GM12872 (cell line): ENCODE measurements around the gene LCOR.

Experiments used
- TF ChIP-seq, protein P1 (sequence below): IDR thresholded peaks from 3 replicates; pipeline ENCODE4 v1.5.1; 2011; ENCODE audit warnings: low read depth, mild to moderate bottlenecking, low read length, moderate library complexity; ENCODE audit not compliant: insufficient read depth

LCOR gene

DNA sequence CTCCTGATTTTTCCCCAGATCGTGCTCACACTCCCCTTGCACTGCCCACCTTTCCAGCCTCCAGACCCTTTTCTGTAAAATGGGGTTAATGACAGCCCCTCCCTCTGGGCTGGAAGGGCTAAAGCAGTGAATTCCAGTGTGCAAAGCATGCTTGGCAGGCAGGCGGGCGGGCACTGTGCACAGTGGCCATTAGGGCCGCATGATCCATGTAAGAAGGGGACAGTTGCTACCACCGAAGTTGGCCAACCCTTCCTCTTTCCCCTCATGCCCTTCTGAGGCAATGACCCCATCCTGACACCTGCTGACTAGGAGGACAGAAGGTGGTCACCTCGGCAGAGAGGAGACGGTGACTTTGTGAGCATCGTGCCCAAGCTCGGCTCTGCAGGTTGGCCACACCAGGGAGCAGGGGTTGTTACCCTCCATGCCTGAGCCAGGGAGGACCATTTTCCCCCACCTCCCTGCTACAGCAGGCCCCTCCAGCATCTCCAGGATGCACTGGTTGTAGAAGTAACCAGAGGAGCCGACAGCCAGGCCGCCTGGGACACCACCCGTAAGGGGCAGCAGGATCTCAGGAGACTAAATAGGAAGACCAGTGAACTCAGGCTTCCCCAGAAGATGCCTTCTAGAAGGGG is 187.2 kb downstream of the LCOR start:
- TF ChIP-seq, protein P1, sequence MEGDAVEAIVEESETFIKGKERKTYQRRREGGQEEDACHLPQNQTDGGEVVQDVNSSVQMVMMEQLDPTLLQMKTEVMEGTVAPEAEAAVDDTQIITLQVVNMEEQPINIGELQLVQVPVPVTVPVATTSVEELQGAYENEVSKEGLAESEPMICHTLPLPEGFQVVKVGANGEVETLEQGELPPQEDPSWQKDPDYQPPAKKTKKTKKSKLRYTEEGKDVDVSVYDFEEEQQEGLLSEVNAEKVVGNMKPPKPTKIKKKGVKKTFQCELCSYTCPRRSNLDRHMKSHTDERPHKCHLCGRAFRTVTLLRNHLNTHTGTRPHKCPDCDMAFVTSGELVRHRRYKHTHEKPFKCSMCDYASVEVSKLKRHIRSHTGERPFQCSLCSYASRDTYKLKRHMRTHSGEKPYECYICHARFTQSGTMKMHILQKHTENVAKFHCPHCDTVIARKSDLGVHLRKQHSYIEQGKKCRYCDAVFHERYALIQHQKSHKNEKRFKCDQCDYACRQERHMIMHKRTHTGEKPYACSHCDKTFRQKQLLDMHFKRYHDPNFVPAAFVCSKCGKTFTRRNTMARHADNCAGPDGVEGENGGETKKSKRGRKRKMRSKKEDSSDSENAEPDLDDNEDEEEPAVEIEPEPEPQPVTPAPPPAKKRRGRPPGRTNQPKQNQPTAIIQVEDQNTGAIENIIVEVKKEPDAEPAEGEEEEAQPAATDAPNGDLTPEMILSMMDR = no peak

DNA sequence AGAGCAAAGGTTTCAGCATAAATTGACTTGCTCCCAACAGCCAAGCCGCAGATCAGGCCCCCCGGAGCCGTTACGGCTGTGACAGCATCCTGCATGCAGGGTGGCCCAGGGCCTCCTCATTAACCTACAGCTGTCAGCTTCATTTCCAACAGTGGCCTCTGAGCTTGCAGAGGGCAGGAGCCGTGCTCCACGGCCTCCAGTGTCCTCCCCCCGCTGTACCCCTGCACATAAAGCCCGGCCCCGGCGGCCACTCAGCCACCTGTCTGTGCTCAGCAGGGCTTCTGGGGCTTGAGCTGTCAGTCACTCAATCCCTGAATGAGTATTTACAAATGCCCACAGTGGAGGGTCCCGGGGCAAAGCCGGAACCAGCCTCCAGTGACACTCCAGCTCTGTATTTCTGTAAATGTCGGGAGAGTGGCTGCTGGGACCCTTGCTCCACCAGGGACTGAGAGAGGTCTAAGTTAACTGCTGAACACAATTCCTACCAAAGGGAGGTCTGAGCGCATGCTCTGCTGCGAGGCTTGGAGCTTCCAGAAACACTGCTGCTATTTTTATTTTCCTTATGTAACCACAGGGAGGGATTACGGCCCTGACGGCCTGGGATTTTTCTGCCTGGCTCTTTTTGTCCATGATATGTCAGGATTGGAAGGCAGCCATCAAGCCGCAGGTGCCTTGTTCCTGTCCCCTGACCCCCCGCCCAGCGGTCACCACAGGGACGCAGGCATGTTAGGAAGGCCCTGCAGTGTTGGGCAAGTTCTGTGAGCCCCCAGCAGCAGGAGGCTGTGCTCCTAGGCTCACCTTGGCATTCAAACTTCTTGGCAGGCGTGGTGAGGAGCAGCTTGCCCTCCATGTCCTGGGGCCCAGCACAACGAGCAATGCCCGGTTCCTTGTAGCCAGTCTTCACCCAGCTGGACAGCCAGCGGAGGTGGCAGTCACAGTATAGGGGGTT is 188.6 kb downstream of the LCOR start:
- TF ChIP-seq, protein P1 = no peak

DNA sequence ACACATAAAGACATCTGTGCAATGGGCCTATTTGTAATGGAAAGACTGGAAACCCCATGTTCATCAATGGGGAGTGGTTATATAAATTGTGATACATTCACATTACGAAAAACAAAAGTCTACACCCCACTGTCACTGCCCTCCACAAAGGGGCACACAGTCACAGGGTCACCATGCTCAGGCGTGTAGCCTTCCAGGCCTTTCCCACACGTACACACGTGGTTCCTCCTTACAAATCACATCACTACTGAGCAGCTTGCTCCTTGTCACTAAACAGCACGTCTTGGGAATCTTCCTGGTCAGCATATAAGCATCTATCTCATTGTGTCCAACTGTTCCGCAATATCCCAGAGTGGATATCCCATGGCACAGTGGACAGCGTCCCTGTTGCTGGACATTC is 190.5 kb downstream of the LCOR start:
- TF ChIP-seq, protein P1 = no peak

DNA sequence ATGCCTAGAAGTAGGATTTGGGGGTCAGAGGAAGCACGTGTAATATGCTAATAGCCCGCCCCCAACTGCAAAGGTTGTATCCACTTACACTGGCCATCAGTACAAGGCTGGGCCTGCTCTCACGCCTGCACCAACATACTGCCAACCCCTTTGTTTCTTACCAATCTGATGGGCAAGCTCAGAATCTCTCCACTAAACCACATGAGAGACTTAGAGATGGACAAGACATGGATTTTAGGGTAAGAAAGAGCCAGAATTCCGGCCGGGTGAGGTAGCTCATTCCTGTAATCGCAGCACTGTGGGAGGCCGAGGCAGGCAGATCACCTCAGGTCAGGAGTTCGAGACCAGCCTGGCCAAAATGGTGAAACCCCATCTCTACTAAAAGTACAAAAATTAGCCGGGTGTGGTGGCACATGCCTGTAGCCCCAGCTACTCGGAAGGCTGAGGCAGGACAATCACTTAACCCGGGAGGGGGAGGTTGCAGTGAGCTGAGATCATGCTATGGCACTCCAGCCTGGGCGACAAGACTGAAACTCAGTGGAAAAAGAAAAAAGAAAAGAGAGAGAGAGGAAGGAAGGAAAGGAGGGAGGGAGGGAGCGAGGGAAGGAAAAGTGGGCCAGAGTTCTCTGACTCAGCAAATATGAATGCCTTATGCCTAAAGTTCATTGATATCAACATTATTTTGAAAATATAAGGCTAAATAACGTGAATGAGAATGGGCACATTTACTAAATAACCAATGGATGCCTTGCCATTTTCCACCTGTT is 191.5 kb downstream of the LCOR start:
- TF ChIP-seq, protein P1 = no peak

DNA sequence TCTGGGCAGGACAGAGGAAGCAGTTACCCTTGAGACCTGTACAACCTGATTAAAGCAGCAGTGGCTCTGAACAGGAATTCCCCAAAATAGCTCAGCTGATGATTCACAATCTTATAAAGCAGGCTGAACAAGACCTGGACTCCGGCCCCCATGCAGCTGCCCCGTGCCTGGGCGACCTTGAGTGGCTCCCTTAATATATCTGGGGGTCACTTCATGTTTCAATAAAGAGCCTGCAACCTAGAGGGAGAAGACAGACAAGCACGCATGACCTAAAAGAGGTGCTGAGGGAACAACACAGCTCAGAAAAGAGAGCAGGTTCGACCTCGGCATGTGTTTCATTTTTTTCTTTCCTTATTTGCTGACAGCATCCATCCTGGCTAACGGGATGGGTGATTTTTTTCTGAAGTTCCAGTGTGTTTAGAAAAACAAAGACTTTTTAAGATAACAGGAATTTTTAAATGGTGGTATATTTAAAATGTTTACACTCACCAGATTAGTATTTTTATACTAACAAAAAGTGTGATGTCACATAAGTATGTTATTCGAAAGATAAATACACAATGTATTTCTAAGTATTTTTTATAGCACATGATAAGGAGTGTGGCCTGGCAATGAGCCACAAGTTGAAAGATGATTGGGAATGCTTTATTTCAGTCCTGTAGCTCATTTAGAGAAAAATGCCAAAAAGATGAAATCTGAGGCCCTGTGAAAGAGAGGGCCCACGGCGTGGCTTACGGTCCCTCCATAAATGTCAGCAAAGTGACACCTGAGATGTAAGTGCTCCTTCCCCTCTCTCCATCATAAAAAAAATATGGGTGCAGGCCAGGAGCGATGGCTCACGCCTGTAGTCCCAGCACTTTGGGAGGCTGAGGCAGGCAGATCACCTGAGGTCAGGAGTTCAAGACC is 192.3 kb downstream of the LCOR start:
- TF ChIP-seq, protein P1 = no peak

DNA sequence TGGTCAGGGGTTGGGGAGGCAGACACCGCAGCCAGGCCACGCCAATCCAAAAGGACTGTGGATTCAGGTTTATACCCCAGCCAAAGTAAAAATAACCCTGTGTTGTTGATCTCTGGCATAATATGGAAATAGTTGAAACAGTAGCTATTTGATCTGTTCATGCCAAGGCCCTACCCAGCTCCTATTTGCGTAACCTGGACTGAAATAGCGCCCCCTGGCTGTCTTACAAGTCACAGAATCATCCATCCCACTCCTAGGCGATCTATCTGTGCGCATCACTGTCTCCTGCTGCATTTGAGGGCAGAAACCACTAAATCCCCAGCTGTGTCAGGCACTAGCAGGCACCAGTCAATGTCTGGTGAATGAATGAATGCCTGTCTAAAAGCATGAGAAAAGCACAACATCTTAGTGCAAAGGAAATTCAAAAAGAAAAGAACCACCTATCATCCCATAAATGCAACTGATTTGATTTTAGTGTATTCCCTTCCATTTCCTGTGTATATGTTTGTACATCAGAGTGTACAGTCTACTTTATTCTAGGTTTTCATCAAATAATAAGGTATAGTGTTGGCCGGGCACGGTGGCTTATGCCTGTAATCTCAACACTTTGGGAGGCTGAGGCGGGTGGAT is 193.6 kb downstream of the LCOR start:
- TF ChIP-seq, protein P1 = peak; percentile 82
